WTC11 (cell line): ENCODE data around the gene RFTN1. TPM values are rescaled to one million over a fixed set of nuclear protein-coding genes. Genes with fewer than 3 reads are reported as not detected.
A peak's percentile ranks its signal among the peaks of the same experiment; 100 is the strongest.

Experiments
- ATAC-seq: fragments of 200-7000 bp; cut with Tn5 transposase; 2 replicates; pipeline ENCODE4 v1.10.0; 2021; ENCODE audit warnings: mild to moderate bottlenecking, moderate library complexity
- CTCF ChIA-PET: fragments of 300-600 bp; sonication (Branson Sonifier 250); formaldehyde crosslinking; loops from one replicate; lab custom pipeline; 2021; ENCODE audit warnings: antibody characterized with exemption; lab: Charles Lee
- POLR2A ChIA-PET: fragments of 350-600 bp; sonication (Branson Sonifier 250); formaldehyde crosslinking; loops from one replicate; lab custom pipeline; 2021; ENCODE audit warnings: antibody characterized with exemption; lab: Charles Lee
- DNase-seq: peaks from one replicate; pipeline ENCODE4 v3.0.0; 2021; ENCODE audit warnings: low spot score
- H3K27ac Mint-ChIP-seq: 2 replicates; pipeline ENCODE4 v1.8.0; 2021; ENCODE audit warnings: mixed read lengths
- H3K27me3 Mint-ChIP-seq: 2 replicates; pipeline ENCODE4 v1.8.0; 2021; ENCODE audit warnings: low read depth, mild to moderate bottlenecking, moderate library complexity, mixed read lengths
- H3K36me3 Mint-ChIP-seq: 2 replicates; pipeline ENCODE4 v1.8.0; 2021; ENCODE audit warnings: mixed read lengths
- H3K4me1 Mint-ChIP-seq: 2 replicates; pipeline ENCODE4 v1.8.0; 2022; ENCODE audit warnings: mixed read lengths
- H3K4me3 Mint-ChIP-seq: 2 replicates; pipeline ENCODE4 v1.8.0; 2021; ENCODE audit warnings: mild to moderate bottlenecking, moderate library complexity, mixed read lengths
- H3K9me3 Mint-ChIP-seq: 2 replicates; pipeline ENCODE4 v1.8.0; 2021; ENCODE audit warnings: mixed read lengths
- ETV6 ChIP-seq: sonication (generic); formaldehyde crosslinking; IDR thresholded peaks from 2 replicates; pipeline ENCODE4 v1.8.1; 2022; ENCODE audit warnings: mild to moderate bottlenecking, missing genetic modification reagents
- FOXJ3 ChIP-seq: sonication (generic); formaldehyde crosslinking; IDR thresholded peaks from 2 replicates; pipeline ENCODE4 v1.9.0; 2021; ENCODE audit warnings: missing genetic modification reagents, mild to moderate bottlenecking, borderline replicate concordance
- FOXK1 ChIP-seq: sonication (generic); formaldehyde crosslinking; IDR thresholded peaks from 2 replicates; pipeline ENCODE4 v1.8.0; 2022; ENCODE audit warnings: mild to moderate bottlenecking, moderate library complexity, missing genetic modification reagents
- GABPB1 ChIP-seq: sonication (generic); formaldehyde crosslinking; IDR thresholded peaks from 2 replicates; pipeline ENCODE4 v1.8.1; 2023; ENCODE audit warnings: mild to moderate bottlenecking, missing genetic modification reagents
- GTF2I ChIP-seq: fragments of 250-450 bp; sonication (Bioruptor Pico); conservative IDR thresholded peaks from 2 replicates; pipeline ENCODE4 v1.4.0; 2021; ENCODE audit warnings: mild to moderate bottlenecking
- JAZF1 ChIP-seq: fragments of 250-450 bp; sonication (Bioruptor Pico); IDR thresholded peaks from 2 replicates; pipeline ENCODE4 v1.9.0; 2021; ENCODE audit warnings: moderate library complexity, mild to moderate bottlenecking, inconsistent platforms
- JUN ChIP-seq: sonication (generic); formaldehyde crosslinking; IDR thresholded peaks from 2 replicates; pipeline ENCODE4 v1.8.0; 2023; ENCODE audit warnings: mild to moderate bottlenecking, missing genetic modification reagents
- KAT7 ChIP-seq: sonication (generic); formaldehyde crosslinking; IDR thresholded peaks from 2 replicates; pipeline ENCODE4 v1.8.1; 2023; ENCODE audit warnings: missing genetic modification reagents, mild to moderate bottlenecking, borderline replicate concordance
- NFE2L1 ChIP-seq: sonication (generic); formaldehyde crosslinking; IDR thresholded peaks from 2 replicates; pipeline ENCODE4 v1.8.1; 2023; ENCODE audit warnings: missing genetic modification reagents
- NFYB ChIP-seq: sonication (generic); formaldehyde crosslinking; conservative IDR thresholded peaks from 2 replicates; pipeline ENCODE4 v1.8.0; 2022; ENCODE audit warnings: low read depth, missing genetic modification reagents
- NR2C2 ChIP-seq: sonication (generic); formaldehyde crosslinking; IDR thresholded peaks from 2 replicates; pipeline ENCODE4 v1.8.0; 2022; ENCODE audit warnings: mild to moderate bottlenecking, missing genetic modification reagents
- NR3C1 ChIP-seq: sonication (generic); formaldehyde crosslinking; conservative IDR thresholded peaks from 2 replicates; pipeline ENCODE4 v1.8.1; 2023; ENCODE audit warnings: low read depth, mild to moderate bottlenecking, missing genetic modification reagents
- OVOL2 ChIP-seq: fragments of 250-450 bp; sonication (Bioruptor Pico); IDR thresholded peaks from 2 replicates; pipeline ENCODE4 v1.9.0; 2021; ENCODE audit warnings: mild to moderate bottlenecking, borderline replicate concordance
- PRDM15 ChIP-seq: sonication (generic); formaldehyde crosslinking; IDR thresholded peaks from 2 replicates; pipeline ENCODE4 v1.8.0; 2022; ENCODE audit warnings: missing genetic modification reagents
- PRRX2 ChIP-seq: fragments of 250-450 bp; sonication (Bioruptor Pico); IDR thresholded peaks from 2 replicates; pipeline ENCODE4 v1.8.0; 2021; ENCODE audit warnings: mild to moderate bottlenecking
- RELA ChIP-seq: sonication (generic); formaldehyde crosslinking; IDR thresholded peaks from 2 replicates; pipeline ENCODE4 v1.8.1; 2022; ENCODE audit warnings: missing genetic modification reagents, mild to moderate bottlenecking, borderline replicate concordance
- RORB ChIP-seq: fragments of 250-450 bp; sonication (Bioruptor Pico); IDR thresholded peaks from 2 replicates; pipeline ENCODE4 v1.9.0; 2021; ENCODE audit warnings: mild to moderate bottlenecking
- SOX15 ChIP-seq: fragments of 250-450 bp; sonication (Bioruptor Pico); IDR thresholded peaks from 2 replicates; pipeline ENCODE4 v1.9.0; 2021; ENCODE audit warnings: mild to moderate bottlenecking
- TEAD4 ChIP-seq: sonication (generic); formaldehyde crosslinking; IDR thresholded peaks from 2 replicates; pipeline ENCODE4 v1.8.0; 2022; ENCODE audit warnings: mild to moderate bottlenecking, missing genetic modification reagents
- ZBTB43 ChIP-seq: sonication (generic); formaldehyde crosslinking; IDR thresholded peaks from 2 replicates; pipeline ENCODE4 v1.8.1; 2023; ENCODE audit warnings: mild to moderate bottlenecking, missing genetic modification reagents
- ZNF219 ChIP-seq: sonication (generic); formaldehyde crosslinking; IDR thresholded peaks from 2 replicates; pipeline ENCODE4 v1.8.0; 2023; ENCODE audit warnings: missing genetic modification reagents, mild to moderate bottlenecking, borderline replicate concordance
- ZNF281 ChIP-seq: sonication (generic); formaldehyde crosslinking; IDR thresholded peaks from 2 replicates; pipeline ENCODE4 v1.8.0; 2023; ENCODE audit warnings: mild to moderate bottlenecking, missing genetic modification reagents
- ZNF317 ChIP-seq: sonication (generic); formaldehyde crosslinking; IDR thresholded peaks from 2 replicates; pipeline ENCODE4 v1.8.1; 2023; ENCODE audit warnings: low read depth, mild to moderate bottlenecking, moderate library complexity, missing genetic modification reagents, borderline replicate concordance
- ZNF396 ChIP-seq: fragments of 250-450 bp; sonication (Bioruptor Pico); IDR thresholded peaks from 2 replicates; pipeline ENCODE4 v1.8.0; 2021; ENCODE audit warnings: mild to moderate bottlenecking, moderate library complexity, borderline replicate concordance
- total RNA-seq: library from RNA; stranded (reverse); gene quantifications from 3 replicates; pipeline ENCODE4 v1.2.3, GENCODE V29; 2021
- TF ChIP-seq, protein P1 (sequence below): sonication (generic); formaldehyde crosslinking; IDR thresholded peaks from 2 replicates; pipeline ENCODE4 v1.8.0; 2023; ENCODE audit warnings: missing genetic modification reagents
- TF ChIP-seq, protein P2 (sequence below): fragments of 250-450 bp; sonication (Bioruptor Pico); conservative IDR thresholded peaks from 2 replicates; pipeline ENCODE4 v1.9.0; 2021; ENCODE audit warnings: mild to moderate bottlenecking

Gene RFTN1
- total RNA-seq, 1 experiment from 2014 or later = 3.8 TPM

DNA sequence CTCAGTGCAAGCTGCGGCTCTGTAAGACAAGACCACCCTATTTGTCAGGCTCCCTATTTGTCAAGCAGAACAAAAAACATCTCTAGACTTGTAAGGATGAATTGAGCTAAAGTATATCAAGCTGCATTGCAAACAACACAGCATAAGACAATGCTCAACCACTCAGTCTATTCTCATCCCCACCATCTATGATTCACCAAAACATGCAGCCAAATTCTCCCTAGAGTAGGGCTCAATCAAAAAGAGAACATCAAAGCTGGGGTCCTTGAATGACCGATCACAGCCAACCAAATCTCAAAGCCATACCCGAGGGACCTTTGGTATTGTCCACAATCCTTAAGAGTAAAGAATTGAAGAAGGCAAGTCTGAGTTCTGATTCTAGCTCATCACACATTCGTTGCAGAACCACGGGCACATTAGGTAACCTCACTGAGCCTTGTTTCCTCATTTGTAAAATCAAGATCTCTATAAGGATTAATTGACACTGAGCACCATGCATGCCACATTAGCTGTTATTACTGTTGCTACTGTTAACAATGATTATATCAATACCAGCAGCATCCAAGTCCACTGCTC is 31.2 kb downstream of the RFTN1 start:
- CTCF ChIA-PET = interaction anchor here (0.7 to 2.0 kb wide), 3 partner anchors 34 to 192 kb away, joined by 4 to 12 read pairs (median 4); no protein-coding TSS in a partner anchor
- no peak for ATAC-seq
- peak overlapping the region; percentile 55; the same call in 1 of the 2 replicates for H3K27ac Mint-ChIP-seq
- H3K4me1 Mint-ChIP-seq = peaks cover 47% of the 10 kb centered on the region
- no peak overlapping the region for H3K4me3 Mint-ChIP-seq
- H3K36me3 Mint-ChIP-seq = peaks cover 2% of the 10 kb centered on the region
- peaks cover 17% of the 10 kb centered on the region for H3K9me3 Mint-ChIP-seq
- POLR2A ChIA-PET = no interaction called here
- DNase-seq = no peak
- H3K27me3 Mint-ChIP-seq = peaks cover 97% of the 10 kb centered on the region
- TF ChIP-seq GTF2I (CRISPR knock-in tag) (no peak), RELA (CRISPR knock-in tag) (no peak), PRRX2 (CRISPR knock-in tag) (no peak), RORB (no peak), NFYB (CRISPR knock-in tag) (no peak), GABPB1 (CRISPR knock-in tag) (no peak), ETV6 (CRISPR knock-in tag) (no peak), NFE2L1 (CRISPR knock-in tag) (no peak), ZNF219 (CRISPR knock-in tag) (no peak), FOXK1 (CRISPR knock-in tag) (no peak), JAZF1 (no peak), ZNF396 (CRISPR knock-in tag) (no peak), TEAD4 (CRISPR knock-in tag) (no peak), ZNF317 (CRISPR knock-in tag) (no peak), NR2C2 (no peak), ZNF281 (CRISPR knock-in tag) (no peak), KAT7 (CRISPR knock-in tag) (no peak), ZBTB43 (CRISPR knock-in tag) (no peak)
- TF ChIP-seq, protein P1, sequence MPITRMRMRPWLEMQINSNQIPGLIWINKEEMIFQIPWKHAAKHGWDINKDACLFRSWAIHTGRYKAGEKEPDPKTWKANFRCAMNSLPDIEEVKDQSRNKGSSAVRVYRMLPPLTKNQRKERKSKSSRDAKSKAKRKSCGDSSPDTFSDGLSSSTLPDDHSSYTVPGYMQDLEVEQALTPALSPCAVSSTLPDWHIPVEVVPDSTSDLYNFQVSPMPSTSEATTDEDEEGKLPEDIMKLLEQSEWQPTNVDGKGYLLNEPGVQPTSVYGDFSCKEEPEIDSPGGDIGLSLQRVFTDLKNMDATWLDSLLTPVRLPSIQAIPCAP (CRISPR knock-in tag) = no peak
- TF ChIP-seq, protein P2, sequence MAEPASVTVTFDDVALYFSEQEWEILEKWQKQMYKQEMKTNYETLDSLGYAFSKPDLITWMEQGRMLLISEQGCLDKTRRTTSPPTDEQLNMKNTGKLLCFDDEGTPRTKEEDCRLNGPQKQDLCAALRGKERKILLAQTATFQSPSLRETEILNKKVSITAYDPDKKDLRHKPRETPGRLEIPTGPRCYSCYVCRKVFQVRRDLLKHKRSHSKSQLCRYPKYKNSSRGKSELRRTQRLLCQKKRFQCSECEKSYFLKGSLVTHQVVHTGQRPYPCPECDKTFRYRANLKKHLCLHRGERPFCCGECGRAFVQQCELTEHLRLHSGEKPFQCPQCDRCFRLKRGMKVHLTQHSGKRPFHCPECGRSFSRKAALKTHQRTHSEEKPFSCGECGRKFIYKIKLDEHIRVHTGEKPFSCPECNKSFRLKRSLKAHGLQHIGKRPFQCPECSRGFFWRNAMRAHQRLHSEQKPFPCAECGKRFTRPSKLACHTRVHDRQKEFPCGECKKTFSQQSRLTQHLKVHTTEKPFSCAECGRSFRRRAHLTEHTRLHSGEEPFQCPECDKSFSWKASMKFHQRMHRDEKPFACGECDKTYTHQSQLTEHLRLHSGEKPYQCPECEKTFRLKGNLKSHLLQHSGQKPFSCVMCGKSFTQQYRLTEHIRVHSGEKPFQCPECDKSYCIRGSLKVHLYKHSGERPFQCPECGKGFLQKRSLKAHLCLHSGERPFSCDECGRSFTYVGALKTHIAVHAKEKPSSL (CRISPR knock-in tag) = no peak

DNA sequence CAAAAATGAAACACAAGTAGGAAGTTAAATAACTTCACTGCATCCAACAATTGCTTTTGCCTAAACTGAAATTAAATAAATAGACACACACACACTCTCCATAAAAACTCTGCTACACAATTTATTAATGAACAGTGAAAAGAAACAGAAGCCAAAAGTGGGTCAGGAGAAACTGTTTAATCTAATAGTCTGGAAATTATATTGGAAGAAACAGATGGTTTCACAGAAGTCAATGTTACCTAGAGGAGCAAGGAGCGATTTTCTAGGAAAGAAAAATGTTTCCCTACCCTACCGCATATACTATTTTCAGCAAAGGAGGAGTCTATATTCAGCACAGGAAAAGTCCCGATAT is 32.0 kb downstream of the RFTN1 start:
- Mint-ChIP-seq H3K36me3 (peaks cover 4% of the 10 kb centered on the region), H3K27ac (no peak overlapping the region), H3K4me3 (no peak overlapping the region), H3K9me3 (peaks cover 22% of the 10 kb centered on the region), H3K4me1 (peaks cover 47% of the 10 kb centered on the region), H3K27me3 (peaks cover 96% of the 10 kb centered on the region)
- CTCF ChIA-PET = interaction anchor here (2.0 kb wide), 1 partner anchor 115 kb away, joined by 12 read pairs; no protein-coding TSS in a partner anchor
- DNase-seq (no peak), ATAC-seq (no peak)
- POLR2A ChIA-PET = no interaction called here
- TF ChIP-seq FOXJ3 (CRISPR knock-in tag) = no peak
- no peak for TF ChIP-seq PRDM15
- no peak for TF ChIP-seq JUN
- TF ChIP-seq OVOL2 (CRISPR knock-in tag) = no peak
- no peak for TF ChIP-seq NFYB (CRISPR knock-in tag)
- no peak for TF ChIP-seq NR3C1 (CRISPR knock-in tag)
- TF ChIP-seq TEAD4 (CRISPR knock-in tag) = no peak
- TF ChIP-seq SOX15 (CRISPR knock-in tag) = no peak
- TF ChIP-seq ZNF396 (CRISPR knock-in tag) = no peak
